Measurements from ENCODE around the gene MGP.

The MGP gene

DNA sequence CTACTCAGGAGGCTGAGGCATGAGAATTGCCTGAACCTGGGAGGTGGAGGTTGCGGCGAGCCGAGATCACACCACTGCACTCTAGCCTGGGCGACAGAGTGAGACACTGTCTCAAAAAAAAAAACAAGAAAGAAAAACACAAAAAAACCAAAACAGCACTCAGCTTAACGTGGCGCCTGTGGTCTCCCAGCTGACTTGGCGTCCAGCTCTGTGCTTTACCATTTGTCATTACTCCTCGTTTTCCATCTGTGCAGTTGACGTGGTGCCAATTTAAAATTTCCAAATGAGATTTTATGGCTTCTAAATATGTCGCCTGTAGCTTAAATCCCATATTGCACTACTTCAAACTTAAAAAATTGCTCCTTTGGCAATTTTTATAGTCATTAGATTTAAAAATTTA, 2.0 kb downstream of the MGP start:
- H3K4me3 ChIP-seq (ENCODE audit: low read depth, low read length), result no peak overlapping the region
- TF ChIP-seq POLR2A (IDR thresholded peaks at IDR 0.05; ENCODE audit: extremely low read depth, insufficient read length) (no peak), MYC (IDR thresholded peaks at IDR 0.05; ENCODE audit: low read depth, low read length) (no peak), CTCF (IDR thresholded peaks at IDR 0.05; ENCODE audit: low read depth, low read length) (no peak)
- TF ChIP-seq, protein P1, sequence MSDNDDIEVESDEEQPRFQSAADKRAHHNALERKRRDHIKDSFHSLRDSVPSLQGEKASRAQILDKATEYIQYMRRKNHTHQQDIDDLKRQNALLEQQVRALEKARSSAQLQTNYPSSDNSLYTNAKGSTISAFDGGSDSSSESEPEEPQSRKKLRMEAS (IDR thresholded peaks at IDR 0.05; ENCODE audit: low read depth, low read length), result no peak
- DNase-seq (ENCODE audit: low read depth), result no peak

DNA sequence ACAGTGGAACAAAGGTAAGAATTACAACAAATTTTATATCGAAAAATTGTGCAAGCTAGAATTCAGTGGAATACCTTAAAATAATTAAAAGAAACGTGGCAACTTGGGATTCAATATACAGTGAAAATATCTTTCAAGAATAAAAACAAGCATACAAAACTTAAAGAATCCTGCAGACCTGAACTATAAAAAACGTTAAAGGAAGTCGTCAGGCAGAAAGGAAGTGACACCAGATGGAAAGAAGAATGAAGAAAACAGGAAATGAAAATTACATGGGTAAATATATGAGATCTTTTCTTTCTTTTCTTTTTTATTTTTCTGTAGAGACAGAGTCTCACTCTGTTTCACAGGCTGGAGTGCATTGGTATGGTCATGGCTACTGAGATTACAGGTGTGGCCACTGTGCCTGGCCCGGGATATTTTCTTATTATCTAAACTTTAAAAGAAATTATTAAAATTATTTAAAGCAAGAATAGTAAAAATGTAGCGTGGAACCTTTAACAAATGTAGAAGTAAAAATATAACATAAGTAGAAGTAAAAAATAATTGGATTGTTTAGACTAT, 4.7 kb downstream of the MGP start:
- no peak overlapping the region for H3K4me3 ChIP-seq (ENCODE audit: low read depth, low read length)
- DNase-seq (ENCODE audit: low read depth), result no peak
- TF ChIP-seq CTCF (IDR thresholded peaks at IDR 0.05; ENCODE audit: low read depth, low read length) (no peak), MYC (IDR thresholded peaks at IDR 0.05; ENCODE audit: low read depth, low read length) (no peak), POLR2A (IDR thresholded peaks at IDR 0.05; ENCODE audit: extremely low read depth, insufficient read length) (no peak)
- TF ChIP-seq, protein P1 (IDR thresholded peaks at IDR 0.05; ENCODE audit: low read depth, low read length), result no peak

GRCh38 chr12:14879222-14879933, 6.3 kb downstream of the MGP start:
- no peak for DNase-seq (ENCODE audit: low read depth)
- no peak overlapping the region for H3K4me3 ChIP-seq (ENCODE audit: low read depth, low read length)
- TF ChIP-seq MYC (IDR thresholded peaks at IDR 0.05; ENCODE audit: low read depth, low read length) (no peak), POLR2A (IDR thresholded peaks at IDR 0.05; ENCODE audit: extremely low read depth, insufficient read length) (no peak), CTCF (IDR thresholded peaks at IDR 0.05; ENCODE audit: low read depth, low read length) (no peak)
- TF ChIP-seq, protein P1 (IDR thresholded peaks at IDR 0.05; ENCODE audit: low read depth, low read length), result no peak

- TF ChIP-seq CTCF (IDR thresholded peaks at IDR 0.05; ENCODE audit: low read depth, low read length) (no peak), POLR2A (IDR thresholded peaks at IDR 0.05; ENCODE audit: extremely low read depth, insufficient read length) (no peak), MYC (IDR thresholded peaks at IDR 0.05; ENCODE audit: low read depth, low read length) (no peak)
- TF ChIP-seq, protein P1 (IDR thresholded peaks at IDR 0.05; ENCODE audit: low read depth, low read length), result no peak
- DNase-seq (ENCODE audit: low read depth), result no peak
- H3K4me3 ChIP-seq (ENCODE audit: low read depth, low read length), result no peak overlapping the region
Measured at GRCh38 chr12:14878488-14878887, 7.2 kb downstream of the MGP start.

- TF ChIP-seq, protein P1 (IDR thresholded peaks at IDR 0.05; ENCODE audit: low read depth, low read length), result no peak
- TF ChIP-seq POLR2A (IDR thresholded peaks at IDR 0.05; ENCODE audit: extremely low read depth, insufficient read length), result no peak
- TF ChIP-seq CTCF (IDR thresholded peaks at IDR 0.05; ENCODE audit: low read depth, low read length), result no peak
- no peak for DNase-seq (ENCODE audit: low read depth)
Measured at GRCh38 chr12:14876833-14877232, 8.8 kb downstream of the MGP start.

More at GRCh38 chr12:14876833-14877232, 8.8 kb downstream of the MGP start:
- H3K4me3 ChIP-seq (ENCODE audit: low read depth, low read length), result no peak overlapping the region
